NCI-H2196 treated with DMSO at 0.1 percent for 48 hours (cell line): ENCODE data around the gene PDE2A.

Source experiments
- DNase-seq: peaks from one replicate; lab custom pipeline; 2025; ENCODE audit not compliant: unreplicated experiment; lab: John Stamatoyannopoulos, UW

The PDE2A gene

DNA sequence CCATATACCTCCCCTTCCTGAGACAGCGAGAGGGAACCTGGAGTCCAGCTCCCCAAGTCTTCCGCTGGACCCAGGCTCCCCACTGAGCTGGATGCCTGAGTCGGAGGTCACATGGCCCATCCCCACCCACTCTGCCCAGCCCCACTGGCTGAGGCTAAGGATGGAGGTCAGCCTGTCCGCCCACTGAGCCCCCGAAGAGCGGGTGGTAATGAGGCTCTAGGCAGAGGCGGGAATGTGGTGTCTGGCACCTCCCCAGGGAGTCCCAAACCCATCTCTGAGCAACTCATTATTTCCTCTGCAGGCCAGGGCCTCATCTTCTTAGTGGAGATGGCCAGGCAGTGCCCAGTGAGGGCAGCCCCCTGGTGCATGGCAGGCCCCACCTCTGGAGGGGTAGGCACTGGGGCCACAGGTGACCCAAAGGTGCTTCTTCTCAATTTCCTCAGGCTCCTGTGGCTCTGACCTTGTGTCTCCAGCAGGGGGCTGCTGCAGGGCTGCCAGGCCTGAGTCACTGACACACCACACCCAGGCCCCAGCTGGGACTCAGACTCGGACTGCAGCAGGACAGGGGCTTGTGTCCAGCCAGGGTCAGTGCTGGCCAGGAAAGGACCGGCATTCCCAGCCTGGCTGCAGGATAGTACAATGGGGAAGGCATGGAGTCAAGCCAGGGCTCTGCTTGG lies 10.2 kb upstream of the PDE2A start:
- peak; percentile 2 for DNase-seq

DNA sequence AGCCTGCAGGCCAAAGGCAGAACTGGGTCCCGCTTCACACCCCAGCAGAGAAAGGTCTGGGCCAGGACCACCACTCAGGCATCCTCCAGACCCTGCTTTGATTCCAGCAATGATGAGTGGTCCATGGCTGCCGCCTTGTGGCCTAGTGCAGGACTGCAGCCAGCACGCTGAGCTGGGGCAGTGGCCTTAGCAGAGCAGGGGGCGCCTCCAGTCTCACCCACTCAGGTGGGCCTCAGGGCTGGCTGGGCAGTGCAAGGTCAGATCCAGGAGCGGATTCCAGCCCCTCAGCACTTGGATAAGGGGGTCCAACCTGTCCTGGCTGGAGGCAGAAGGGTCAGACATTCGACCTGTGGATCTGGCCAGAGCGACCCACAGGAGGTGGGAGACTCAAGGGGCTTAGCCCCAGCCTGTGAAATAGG lies 9.6 kb upstream of the PDE2A start:
- DNase-seq: peak; percentile 4

DNA sequence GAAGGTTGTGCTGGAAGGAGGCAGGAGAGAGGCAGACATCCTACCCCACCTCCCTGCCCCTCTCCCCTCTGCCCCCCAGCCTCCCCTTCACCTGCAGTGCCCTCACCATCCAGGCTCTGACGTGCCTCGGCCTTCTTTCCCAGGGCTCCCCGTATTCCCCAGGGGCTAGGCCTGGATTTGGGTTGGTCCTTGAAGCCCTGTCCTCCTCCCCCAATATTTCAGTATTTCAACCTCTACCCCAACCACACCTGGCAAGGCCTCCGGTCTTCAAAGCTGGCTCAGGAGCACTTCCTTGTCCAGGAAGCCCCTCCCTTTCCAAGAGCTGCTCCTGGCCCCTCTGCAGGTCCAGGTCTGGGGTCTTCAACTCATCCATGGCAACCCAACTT lies 8.6 kb upstream of the PDE2A start:
- DNase-seq: no peak

DNA sequence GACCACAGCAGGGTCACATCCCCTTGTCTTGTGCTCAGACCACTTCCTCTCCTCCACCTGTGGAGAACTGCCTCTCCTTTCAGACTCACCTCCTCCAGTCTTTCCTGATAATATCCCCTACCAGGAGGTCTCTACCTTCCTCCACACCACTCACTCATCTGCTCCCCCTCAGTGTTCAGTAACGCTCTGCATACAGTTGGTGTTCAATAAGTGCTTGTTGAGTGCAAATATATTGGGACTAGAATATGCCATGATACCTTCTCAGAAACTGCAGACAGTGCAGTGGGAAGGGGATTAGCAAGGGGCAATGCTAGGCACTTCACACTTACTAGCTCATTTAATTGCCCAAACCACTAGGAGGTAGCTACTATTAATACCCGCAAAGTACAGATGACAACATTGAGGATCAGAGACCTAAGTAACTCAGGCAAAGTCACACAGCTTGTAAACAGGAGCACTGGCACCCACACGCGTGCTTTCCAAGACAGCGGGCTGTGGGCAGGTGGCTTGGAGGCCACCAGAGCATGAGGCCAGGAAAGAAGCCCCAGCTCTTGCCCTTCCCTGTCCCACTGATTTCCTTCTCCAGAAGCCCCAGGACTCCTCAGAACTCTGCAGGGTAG lies 8.1 kb upstream of the PDE2A start:
- DNase-seq: no peak

DNA sequence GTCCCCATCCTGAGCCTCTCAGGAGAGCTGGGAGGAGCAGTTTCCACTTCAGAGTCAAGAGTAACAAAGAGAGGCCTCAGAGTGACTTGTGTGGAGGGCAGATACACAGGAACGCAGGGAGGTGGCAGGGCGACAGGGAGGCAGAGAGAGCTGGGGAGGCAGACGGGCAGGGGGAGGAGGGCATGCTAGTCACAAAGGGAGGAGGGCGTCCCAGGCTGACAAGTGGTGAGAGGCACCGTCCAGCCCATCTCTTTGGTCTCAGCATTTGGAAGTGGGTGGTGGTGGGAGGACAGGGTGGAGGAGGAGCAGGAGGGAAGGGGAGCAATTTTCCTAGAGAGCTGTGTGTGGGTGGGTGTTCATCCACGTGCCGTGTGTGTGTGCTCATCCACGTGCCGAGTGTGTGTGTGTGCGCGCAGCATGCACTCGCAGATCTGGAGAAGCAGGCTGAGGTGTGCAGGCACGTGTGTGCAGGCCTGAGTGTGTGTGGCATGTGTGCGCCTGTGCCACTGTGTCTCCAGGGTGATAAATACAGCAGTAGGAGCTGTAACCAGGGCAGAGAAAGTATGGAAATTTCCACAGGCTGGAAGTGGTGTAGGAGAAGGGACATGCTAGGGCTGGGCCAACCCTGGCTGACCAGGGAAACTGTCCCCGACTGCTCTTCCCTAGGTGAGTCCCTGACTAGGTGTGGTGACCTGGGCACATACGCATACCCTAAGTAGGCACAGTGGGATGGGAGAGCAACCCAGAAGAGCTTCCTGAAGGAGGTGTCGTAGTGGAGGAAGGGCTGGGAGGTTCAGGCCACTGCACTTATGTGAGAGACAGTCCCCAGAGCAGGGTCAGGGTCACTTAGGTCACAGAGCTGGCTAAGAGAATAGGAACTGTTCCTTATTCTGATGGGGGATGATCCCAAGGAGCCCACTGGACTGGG lies 7.3 kb upstream of the PDE2A start:
- DNase-seq: no peak

DNA sequence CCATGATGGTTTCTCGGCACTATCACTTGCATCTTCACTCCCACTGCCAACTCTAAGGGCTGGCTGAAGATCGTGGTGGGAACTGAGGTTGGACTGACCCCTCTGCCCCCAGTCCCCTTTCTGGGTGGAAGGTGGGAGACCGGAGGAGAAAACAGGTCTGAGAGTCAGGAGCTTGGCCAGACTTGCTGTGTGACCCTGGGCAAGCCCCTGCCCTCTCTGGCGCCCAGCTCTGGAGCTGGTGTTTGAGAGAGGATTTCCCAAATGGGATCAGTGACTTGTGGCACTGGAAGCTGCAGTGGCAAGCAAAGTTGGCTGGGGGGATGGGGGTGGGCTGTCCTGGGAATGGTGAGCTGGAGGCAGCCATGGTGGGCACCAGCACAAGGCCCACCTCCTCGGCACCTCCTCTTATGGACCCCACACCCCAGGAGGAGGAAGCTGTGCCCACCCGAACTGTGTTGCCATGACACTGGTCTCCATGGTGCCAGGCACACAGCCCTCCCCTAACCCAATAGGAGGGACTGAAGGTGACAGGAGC lies 6.5 kb upstream of the PDE2A start:
- DNase-seq: no peak

DNA sequence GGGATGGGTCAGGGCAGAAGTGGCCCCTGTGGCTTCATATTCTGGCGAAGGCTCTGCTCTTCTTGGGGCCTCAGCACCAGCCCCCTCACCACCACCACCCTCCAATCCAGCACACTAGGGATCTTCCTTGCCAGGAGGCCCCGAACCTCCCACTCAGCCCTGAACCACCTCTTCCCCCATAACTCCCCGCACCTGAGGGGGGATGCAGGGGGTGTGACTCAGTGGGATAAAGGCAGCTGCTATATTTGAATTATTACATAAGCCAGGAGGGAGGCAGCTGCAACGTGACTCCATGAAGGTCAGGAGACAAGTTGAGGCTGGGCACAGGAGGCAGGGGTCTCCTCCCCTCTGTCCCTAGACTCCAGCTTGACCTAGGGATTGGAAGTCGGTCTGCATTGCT lies 5.6 kb upstream of the PDE2A start:
- DNase-seq: no peak

DNA sequence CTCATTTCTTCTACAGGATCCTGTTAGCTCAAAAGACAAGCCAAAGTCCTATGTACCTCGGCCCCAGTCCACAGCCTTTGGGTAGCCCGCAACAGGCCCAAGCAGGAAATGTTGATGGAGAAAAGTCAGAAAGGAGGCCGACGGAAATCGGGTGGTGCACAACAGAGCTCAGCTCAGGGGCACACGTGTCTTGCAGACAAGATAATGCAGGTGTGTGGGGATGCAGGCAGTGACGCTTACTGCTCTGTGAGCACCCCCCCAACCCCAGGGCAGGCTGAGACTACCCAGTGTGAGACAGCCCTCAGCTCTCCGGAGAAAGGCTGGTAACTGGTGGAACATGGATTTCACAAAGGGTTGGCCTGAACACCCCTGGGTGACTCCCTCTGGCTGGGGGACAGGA lies 4.3 kb upstream of the PDE2A start:
- no peak for DNase-seq

DNA sequence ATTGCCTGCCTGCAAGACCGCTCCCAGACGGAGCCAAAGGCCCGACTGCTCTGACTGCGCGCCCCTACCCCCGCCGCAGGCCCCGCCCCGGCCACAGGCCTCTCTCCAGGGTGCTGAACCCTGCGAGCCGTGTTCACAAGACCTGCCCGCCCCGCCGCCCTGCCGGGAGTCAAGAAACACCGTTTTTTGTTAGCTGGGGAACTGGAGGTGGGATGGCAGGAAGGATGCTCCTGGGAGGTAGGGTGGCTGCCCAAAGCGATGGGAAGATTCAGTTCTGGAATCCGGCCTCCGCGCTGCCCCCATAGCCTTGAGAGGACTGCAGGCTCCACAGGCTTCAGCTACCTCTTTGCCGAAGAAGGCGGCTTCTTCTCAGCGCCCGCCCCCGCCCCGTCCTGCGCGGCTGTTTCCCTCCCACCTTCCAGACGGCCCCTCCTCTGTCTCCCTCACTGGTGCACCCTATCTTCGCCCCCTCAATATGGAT lies 2.7 kb upstream of the PDE2A start:
- DNase-seq: no peak

DNA sequence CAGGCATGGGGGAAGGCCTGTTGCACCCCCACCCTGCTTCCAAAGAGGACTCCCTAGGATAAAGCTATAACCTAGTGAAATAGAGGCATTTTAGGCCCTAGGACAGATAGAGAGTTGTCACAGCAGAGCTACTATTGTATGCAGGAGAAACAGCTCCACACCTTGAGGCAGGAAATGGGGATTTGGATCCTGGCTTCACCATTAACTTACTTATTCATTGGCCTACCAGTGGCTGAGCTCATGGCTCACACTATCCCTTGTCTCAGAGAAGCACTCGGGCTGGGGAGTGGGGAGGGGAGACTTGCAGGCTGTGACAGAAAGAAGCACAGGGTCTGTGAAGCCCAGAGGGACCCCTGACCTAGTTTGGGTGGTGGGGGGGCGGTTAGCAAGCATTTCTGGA lies 999 bp upstream of the PDE2A start:
- DNase-seq: no peak

DNA sequence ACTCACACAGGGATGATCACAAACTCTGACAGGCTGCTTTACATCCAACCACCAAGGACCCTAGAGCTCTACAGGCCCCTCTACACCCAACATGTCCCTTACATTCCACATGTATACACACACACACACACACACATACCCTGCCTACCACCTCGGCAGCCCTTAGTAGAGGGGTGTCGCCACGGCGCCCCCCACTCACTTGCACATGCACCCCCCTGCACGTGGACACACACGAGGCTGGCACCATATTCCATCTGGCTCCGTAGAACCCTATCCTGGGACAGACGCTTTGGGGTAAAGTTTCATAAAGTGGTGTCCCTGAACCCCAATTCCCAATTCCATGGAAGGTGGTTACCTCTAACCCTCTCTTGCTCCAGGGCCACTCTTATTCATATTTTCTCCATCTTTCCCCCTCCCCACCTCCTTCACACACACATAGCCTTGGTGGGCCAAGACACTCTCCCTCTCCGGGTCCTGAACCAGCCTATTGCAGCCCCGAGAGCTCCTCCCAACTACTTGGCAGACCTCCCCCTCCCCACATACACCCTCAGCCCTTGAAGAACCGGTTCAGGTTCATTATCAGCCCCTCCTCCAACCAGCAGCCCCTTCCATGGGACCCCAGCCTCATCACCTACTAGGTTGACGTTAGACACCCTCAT lies 809 bp downstream of the PDE2A start:
- DNase-seq: no peak

DNA sequence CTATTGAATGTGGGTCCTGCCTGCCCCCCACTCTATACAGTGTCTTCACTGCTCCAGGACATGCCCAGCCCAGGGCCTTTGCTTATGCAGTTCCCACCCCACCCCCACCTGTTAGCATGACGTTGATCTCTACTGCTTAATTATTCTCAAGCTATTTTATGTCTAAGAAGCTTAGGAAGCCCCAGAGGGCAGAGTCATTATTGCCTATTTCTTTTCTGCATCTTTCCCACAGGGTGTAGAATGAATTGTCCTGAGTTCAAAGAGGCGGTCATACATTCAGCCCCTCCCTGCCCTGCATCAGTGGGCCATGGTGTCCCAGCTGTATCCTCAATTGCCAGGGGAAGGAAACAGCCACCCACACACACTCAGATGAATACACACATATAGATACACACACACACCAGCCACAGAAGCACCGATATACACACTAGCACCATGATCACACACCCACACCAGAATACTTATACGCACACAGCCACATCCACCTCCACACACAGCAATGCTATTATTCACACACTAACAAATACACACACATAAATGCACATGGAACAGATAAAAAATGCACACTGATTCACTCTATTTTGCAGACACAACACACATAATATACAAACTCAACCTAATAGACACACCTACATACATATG lies 1.5 kb downstream of the PDE2A start:
- no peak for DNase-seq

DNA sequence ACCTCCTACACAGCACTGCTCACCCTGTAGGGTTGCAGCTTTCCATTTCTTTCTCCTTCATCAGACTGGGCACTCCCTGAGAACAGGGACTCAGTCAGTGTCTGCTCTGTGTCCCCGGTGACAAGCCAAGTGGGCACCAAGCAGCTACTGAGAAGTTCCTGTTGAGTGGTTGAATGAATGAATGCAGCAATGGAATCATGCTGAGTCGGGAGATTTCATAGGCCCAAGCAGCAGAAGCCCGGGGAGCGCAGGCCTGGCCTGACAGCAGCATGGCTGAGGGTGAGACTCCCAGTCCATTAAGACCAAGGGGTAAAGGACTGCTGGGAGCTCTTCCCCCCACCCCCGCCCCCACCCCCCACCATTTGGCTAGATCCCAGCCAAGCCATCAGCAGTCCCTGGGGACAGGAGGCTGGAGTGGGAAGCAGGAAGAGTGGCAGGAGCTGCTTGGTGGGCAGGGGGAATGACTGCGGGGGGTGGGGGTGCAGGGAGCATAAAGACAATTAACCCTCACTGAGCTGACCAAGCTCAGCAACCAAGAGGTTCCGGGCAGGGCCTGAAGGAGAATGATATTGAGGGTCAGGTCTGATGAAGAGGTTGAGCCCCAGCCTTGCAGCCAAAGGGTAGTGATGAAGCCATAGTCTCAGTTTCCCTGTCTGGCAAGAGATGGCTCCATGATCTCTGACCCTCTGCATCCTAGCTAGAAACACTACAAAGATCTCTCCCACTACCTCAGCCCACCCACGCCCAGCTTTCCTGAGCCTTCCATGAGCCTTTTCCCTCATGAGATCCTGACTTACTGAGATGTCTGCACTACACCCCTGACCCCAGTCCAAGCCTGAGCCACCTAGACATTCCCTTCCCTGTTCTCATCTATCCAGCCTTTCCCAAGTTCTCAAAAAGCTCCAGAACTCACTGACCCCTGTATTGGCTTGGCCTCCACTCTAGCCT lies 2.8 kb downstream of the PDE2A start:
- no peak for DNase-seq

DNA sequence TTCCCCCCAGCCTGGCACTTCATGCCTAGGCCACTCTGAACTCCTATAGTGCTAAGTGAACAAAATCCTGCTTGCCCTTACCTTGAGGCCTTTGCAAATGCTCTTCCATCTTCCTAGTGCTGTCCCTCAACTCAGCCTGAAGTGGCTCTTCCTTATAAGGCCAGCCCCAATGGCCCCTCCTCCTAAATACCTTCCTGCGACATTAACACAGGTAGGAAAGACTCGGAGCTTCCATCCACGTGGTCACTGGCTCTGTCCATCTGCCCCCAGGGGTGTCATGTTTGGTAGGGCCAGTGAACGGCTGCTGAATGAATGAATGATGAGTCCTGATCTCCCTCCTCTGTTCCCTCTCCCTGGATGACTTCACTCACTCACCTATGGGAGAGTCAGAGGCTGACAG lies 4.2 kb downstream of the PDE2A start:
- no peak for DNase-seq

DNA sequence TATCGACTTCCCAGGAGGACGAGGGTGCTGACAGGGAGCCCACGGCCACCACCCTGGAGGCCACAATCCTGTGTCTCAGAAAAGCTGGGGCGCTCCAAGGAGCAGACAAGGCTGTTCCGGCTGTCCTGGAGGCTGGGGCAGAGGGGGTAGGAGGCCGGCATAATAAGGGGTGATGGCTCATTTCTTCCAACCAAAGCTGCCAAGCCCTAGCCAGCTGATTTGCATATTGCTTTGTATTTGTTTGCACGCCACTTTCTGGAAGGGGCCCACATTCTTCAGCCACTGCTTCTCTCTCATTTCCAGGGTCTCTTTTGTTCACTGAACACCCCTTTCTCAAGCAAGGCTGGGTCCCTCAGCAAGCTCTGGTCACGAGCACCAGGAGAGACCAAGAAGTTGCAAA lies 4.7 kb downstream of the PDE2A start:
- DNase-seq: no peak

DNA sequence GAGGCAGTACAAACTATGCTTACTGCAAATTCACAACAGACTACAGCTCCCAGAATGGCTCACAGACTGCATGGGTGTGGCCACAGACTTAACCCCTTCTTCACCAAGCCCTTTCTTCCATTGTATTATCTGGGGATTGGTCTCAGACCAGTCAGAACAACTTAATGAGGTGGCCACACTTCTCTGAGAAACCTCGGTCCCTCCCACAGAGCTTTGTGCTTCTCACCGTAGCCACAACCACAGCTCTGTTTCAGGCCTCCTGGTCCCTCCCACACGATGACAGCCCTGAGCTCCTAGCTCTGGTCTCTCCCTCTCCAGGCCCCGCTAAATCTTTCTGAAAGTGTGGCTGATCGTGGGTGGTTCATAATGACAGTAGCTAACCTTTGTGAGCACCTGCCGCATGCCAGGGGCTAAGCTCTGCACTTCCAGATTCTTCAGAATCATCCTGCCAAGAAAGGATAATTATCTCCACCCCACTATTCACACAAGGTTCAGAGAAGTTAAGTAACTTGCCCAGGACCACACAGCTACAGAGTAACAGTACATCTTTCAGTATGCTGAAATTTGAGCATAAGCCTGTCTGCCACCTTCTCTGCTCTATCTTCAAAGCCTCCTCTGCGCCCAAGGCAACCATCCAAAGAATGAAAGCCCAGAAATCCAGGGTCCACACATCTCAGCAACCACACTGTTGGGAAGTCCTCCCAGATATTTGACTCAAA lies 5.4 kb downstream of the PDE2A start:
- no peak for DNase-seq

DNA sequence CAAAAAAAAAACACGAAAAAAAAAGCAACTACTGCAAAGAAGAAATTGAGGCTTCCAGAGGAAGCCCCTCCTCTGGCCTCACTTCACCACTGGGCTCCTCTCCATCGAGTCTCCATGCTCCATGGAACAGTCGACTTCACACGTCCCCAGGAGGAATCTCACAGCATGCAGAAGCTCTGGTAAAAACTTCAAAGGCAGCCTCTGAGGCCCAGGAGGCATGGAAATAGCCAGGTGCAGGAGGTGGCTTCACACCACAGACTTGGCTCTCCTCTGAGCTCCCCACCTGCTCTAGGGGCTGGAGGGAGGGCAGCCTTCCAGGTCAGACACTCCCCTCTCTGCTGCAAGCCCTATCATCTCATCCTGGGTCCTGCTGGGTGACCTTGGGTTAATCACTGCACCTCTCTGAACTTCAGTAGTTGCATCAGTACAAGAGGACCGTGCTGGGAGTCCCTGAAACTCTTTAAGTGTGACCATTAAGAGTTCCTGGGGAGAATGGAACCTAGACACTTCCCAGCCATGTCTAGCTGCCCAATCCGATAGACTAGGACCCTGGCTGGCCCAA lies 8.2 kb downstream of the PDE2A start:
- no peak for DNase-seq

DNA sequence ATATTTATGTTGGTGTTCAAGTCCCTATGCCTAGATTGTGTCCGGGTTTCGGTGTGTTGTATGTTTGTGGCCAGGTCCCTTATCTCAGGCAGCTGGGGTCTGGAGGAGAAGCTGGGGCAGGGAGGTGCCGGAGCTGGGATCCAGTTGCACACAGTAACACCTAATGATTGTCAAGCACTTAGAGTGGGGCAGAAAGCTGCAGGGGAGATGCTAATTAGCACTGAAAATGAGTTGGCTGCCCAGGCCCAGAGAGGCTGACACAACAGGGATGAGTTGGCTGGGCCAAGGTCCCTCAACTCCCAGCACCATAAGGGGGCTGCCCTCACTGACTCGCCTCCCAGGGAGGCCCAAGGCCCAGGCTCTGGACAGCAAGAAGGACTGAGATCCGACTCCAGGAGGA lies 12.2 kb downstream of the PDE2A start:
- DNase-seq: no peak

DNA sequence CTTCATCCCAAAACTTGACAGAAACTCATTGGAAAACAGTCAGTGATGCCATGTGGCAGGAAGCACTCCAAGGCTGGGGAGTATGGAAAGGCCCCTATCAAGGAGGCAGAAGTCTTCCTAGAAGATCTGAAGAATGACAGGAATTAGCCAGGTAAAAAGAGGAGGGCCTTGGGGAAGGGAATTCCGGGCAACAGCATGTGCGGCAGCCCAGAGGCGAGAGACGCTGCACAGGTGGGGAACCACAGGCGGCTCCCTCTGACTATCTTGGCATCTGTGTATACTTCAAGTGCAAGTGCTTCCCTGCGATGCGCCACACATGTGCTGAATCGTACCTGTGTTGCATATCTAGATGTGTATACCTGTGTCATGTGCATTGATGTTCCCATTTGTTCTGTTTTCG lies 12.7 kb downstream of the PDE2A start:
- no peak for DNase-seq
